PC-3 (cell line): ENCODE measurements around the gene SLC45A2.

Experiments used
- EZH2 ChIP-seq: fragments of 300-600 bp; sonication (generic); IDR thresholded peaks from one replicate; pipeline ENCODE4 v1.6.1; 2017; ENCODE audit warnings: antibody characterized with exemption, mild to moderate bottlenecking, low read length; ENCODE audit not compliant: unreplicated experiment
- TF ChIP-seq, protein P1 (sequence below): fragments of 300-600 bp; sonication (generic); conservative IDR thresholded peaks from 2 replicates; pipeline ENCODE4 v1.5.1; 2017; ENCODE audit warnings: antibody characterized with exemption, low read depth, mild to moderate bottlenecking, low read length

DNA sequence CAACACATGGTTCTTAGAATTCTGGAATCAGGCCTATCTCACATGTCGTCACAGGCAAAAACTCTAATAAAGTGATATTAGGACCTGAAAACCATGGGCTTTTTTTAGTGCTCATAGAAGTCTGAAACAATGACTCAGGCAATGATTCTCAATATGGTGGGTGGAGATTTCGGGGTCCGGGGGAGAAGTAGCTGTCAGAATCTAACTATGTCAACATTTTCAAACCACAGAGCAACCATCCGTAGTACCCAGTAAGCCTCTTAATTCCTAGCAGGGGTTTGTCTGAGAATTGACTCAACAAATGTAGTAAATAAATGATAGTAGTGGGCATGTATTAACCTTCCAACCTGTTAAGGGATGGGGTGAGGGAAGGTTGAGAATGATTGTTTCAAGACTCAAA lies 20.7 kb upstream of the SLC45A2 start:
- TF ChIP-seq, protein P1, sequence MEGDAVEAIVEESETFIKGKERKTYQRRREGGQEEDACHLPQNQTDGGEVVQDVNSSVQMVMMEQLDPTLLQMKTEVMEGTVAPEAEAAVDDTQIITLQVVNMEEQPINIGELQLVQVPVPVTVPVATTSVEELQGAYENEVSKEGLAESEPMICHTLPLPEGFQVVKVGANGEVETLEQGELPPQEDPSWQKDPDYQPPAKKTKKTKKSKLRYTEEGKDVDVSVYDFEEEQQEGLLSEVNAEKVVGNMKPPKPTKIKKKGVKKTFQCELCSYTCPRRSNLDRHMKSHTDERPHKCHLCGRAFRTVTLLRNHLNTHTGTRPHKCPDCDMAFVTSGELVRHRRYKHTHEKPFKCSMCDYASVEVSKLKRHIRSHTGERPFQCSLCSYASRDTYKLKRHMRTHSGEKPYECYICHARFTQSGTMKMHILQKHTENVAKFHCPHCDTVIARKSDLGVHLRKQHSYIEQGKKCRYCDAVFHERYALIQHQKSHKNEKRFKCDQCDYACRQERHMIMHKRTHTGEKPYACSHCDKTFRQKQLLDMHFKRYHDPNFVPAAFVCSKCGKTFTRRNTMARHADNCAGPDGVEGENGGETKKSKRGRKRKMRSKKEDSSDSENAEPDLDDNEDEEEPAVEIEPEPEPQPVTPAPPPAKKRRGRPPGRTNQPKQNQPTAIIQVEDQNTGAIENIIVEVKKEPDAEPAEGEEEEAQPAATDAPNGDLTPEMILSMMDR = no peak
- no peak for TF ChIP-seq EZH2
